Activated naive CD8-positive, alpha-beta T cell treated with anti-CD3 and anti-CD28 coated beads for 36 hours (primary cell): ENCODE data around the gene GNG7. TPM values are rescaled to one million over a fixed set of nuclear protein-coding genes. Genes with fewer than 3 reads are reported as not detected.

Source experiments
- DNase-seq: peaks from one replicate; pipeline ENCODE4 v3.0.0; 2021
- H3K27ac Mint-ChIP-seq: one replicate; pipeline ENCODE4 v1.8.0; 2022; ENCODE audit warnings: mild to moderate bottlenecking, moderate library complexity, mixed read lengths
- H3K27me3 Mint-ChIP-seq: one replicate; pipeline ENCODE4 v1.8.0; 2022; ENCODE audit warnings: mild to moderate bottlenecking, mixed read lengths
- H3K36me3 Mint-ChIP-seq: one replicate; pipeline ENCODE4 v1.8.0; 2021; ENCODE audit warnings: mild to moderate bottlenecking, mixed read lengths
- H3K4me1 Mint-ChIP-seq: one replicate; pipeline ENCODE4 v1.8.0; 2021; ENCODE audit warnings: mixed read lengths
- H3K4me3 Mint-ChIP-seq: one replicate; pipeline ENCODE4 v1.8.0; 2022; ENCODE audit warnings: mild to moderate bottlenecking, moderate library complexity, mixed read lengths
- H3K9me3 Mint-ChIP-seq: one replicate; pipeline ENCODE4 v1.8.0; 2022; ENCODE audit warnings: mixed read lengths
- total RNA-seq, 2 experiments: library from RNA; stranded (reverse); gene quantifications; one replicate each; pipeline ENCODE4 v1.2.3, GENCODE V29; 2021

The GNG7 gene
- total RNA-seq, 2 experiments from 2014 or later: 0.36 to 0.45 TPM

DNA sequence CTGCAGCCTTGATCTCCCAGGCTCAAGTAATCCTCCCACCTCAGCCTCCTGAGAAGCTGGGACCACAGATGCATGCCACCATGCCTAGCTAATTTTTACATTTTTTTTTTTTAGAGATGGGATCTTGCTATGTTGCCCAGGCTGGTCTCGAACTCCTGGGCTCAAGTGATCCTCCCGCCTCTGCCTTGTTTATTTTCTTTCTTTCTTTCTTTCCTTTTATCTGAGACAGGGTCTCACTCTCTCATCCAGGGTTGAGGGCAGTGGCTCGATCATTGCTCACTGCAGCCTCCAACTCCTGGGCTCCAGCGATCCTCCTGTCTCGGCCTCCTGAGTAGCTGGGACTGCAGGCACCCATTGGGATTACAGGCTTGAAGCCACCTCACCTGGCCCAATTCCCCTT, 3.8 kb upstream of the GNG7 start:
- H3K27me3 Mint-ChIP-seq: no peaks in the 10 kb centered on the region
- H3K27ac Mint-ChIP-seq: no peak overlapping the region
- DNase-seq: no peak
- H3K4me3 Mint-ChIP-seq: no peak overlapping the region
- H3K4me1 Mint-ChIP-seq: peaks cover 13% of the 10 kb centered on the region
- H3K36me3 Mint-ChIP-seq: no peaks in the 10 kb centered on the region
- no peaks in the 10 kb centered on the region for H3K9me3 Mint-ChIP-seq

DNA sequence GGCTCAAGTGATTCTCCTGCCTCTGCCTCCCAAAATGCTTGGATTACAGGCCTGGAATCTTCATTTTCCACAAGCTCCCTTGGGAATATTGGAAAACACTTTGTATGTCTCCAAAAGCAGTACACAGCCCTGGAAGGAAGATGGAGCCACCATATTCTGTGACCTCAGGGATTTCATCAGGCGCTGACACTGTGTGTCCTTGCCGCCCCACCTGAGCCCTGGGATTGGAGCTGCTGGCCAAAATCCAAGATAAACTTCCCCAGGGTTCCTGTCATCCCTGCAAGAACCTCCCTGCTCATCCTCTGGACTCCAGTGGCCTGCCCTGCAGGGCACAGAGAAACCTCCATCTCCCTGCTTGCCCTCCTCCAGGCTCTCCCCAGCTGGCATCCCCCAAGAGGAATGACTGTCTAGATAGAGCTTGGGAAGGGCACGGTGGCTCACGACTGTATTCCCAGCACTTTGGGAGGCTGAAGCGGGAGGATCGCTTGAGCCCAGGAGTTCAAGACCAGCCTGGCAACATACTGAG, 1.3 kb upstream of the GNG7 start:
- no peak overlapping the region for H3K27ac Mint-ChIP-seq
- no peak for DNase-seq
- no peak overlapping the region for H3K4me3 Mint-ChIP-seq
- H3K4me1 Mint-ChIP-seq: peaks cover 23% of the 10 kb centered on the region
- H3K27me3 Mint-ChIP-seq: no peaks in the 10 kb centered on the region
- H3K36me3 Mint-ChIP-seq: no peaks in the 10 kb centered on the region
- H3K9me3 Mint-ChIP-seq: no peaks in the 10 kb centered on the region

DNA sequence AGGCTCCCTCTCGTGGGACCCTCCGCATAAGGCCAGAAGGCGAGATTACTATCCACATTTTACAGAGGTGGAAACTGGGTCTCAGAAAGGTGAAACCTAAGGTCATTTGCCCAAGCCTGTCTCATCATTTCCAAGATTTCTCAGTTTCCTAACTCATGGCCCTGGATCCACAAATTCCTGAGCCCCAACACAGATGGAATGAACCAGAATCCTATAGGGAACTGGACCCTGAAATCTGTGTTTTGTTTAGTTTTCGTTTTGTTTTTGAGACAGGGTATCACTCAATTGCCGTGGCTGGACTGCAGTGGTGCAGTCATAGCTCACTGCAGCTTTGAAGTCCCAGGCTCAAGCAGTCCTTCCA, 563 bp upstream of the GNG7 start:
- Mint-ChIP-seq H3K27me3 (no peaks in the 10 kb centered on the region), H3K27ac (peak overlapping the region; percentile 58), H3K4me3 (peak overlapping the region; percentile 66), H3K9me3 (no peaks in the 10 kb centered on the region), H3K36me3 (no peaks in the 10 kb centered on the region), H3K4me1 (peaks cover 28% of the 10 kb centered on the region)
- DNase-seq: no peak

DNA sequence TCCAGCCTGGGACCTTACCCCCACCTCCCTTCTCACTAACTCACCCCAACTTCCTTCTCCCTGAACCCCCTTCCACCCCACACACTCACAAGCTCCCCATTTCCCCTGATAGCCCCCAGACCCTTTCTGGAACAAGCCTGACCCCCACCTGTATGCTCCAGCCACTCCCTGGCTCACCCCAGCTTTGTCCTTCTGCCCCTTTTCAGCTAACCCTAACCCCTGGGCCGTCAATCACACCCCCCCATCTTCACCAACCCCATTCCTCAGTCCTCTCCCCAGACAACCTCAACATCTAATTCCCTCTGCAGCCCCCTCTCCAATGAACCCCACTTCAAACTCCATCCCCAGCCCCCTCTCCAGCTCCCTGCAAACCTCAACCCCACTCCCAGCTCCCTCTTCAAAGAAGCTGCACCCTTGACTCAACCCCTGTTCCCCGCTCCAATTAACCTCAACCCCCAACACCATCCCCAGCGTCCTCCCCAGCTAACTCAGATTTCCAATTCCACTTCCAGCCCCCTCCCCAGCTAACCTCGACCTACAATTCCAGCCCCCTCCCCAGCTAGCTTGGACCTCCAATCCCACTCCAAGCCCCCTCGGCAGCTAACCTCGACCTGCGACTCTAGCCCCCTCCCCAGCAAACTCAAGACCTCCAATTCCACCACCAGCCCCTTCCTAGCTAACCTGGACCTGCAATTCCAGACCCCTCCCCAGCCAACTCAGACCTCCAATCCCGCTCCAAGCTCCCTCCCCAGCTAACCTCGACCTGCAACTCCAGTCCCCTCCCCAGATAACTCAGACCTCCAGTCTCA, 929 bp downstream of the GNG7 start:
- H3K27ac Mint-ChIP-seq: no peak overlapping the region
- peaks cover 28% of the 10 kb centered on the region for H3K4me1 Mint-ChIP-seq
- H3K36me3 Mint-ChIP-seq: no peaks in the 10 kb centered on the region
- no peaks in the 10 kb centered on the region for H3K9me3 Mint-ChIP-seq
- H3K27me3 Mint-ChIP-seq: no peaks in the 10 kb centered on the region
- no peak for DNase-seq
- H3K4me3 Mint-ChIP-seq: peak overlapping the region; percentile 63

DNA sequence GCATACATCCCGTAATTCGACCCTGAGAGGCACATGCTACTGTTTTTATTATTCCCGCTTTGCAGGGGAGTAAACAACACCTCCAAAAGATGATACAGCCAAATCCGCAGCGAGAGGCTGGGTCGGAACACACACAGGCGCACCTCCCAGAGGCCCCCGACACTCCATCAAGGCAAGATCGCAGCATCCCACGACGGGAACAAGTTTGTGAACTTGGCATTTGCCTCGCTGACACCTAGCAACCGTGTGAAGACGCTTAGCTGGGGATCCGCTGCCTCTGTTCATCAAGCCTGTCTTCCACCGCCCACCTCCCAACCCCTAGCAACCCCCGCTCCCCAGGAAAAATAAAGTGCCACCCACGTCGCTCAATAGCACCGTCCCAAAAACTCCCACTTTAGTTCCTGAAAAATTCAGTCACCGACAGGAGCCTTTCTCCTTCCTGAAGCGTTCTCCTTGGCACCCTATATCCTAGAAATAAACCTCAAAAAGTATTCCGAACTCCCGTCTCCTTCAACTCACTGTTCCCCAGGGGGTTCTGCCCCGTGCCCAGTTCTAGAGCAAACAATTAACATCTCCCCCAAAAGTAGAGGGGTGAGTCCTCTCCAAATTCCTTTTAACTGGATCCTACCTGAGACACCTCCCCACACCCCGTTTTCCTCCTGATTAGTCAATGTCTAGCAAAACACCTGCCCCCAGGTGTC, 1.7 kb downstream of the GNG7 start:
- no peak for DNase-seq
- Mint-ChIP-seq H3K27me3 (no peaks in the 10 kb centered on the region), H3K4me1 (peaks cover 28% of the 10 kb centered on the region), H3K36me3 (no peaks in the 10 kb centered on the region), H3K4me3 (no peak overlapping the region), H3K9me3 (no peaks in the 10 kb centered on the region), H3K27ac (no peak overlapping the region)

DNA sequence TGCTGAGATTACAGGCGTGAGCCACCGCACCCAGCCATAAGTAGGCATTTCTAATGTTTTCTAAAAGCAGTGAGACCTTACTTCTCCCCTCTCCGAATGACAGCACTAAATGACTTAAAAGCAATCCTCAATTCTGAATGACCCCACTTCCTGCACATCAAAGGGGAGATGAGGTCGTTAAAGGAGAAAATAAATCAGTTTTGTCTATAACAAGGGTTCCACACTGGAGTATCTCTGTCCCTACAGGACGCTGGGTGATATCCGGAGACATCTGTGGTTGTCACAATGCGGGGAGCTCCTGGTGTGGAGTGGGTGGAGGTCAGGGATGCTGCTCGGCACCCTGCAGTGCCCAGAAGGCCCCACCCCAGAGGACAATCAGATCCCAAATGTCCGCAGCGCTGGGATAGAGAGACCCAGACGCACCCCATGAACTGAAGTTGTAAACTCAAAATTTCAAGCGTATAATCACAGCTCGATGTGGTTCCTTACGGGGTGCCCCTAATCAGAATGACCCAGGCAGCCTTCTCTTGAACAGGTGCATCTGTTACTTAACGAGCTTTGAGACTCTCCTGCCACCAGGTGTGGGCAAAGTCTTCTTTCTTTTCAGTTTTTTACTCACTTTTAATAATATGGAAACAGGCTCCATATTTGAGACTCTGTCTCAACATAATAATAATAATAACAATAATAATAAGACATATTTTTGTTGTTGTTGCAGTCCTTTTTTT, 2.9 kb downstream of the GNG7 start:
- DNase-seq: no peak
- H3K9me3 Mint-ChIP-seq: no peaks in the 10 kb centered on the region
- H3K27ac Mint-ChIP-seq: no peak overlapping the region
- H3K4me3 Mint-ChIP-seq: no peak overlapping the region
- H3K27me3 Mint-ChIP-seq: no peaks in the 10 kb centered on the region
- peaks cover 28% of the 10 kb centered on the region for H3K4me1 Mint-ChIP-seq
- no peaks in the 10 kb centered on the region for H3K36me3 Mint-ChIP-seq

DNA sequence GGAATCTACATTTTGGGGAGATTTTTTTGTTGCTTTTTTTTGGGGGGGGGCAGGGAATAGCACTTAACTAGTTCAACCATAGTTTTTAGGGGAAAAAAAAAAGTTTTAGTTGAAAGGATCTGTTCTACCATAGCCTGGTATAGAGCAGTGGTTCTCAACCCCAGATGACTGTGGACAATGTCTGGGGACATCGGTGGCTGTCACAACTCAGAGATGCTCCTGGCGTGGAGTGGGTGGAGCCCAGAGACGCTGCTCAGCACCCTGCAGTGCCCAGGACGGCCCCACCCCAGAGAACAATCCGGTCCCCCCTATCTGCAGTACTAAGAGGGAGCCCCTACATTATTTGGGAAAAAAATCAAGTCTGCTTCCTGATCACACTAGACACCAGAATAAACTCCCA, 8.3 kb downstream of the GNG7 start:
- DNase-seq: no peak
- Mint-ChIP-seq H3K4me1 (peaks cover 9% of the 10 kb centered on the region), H3K9me3 (no peaks in the 10 kb centered on the region), H3K27me3 (no peaks in the 10 kb centered on the region), H3K27ac (no peak overlapping the region), H3K36me3 (no peaks in the 10 kb centered on the region), H3K4me3 (no peak overlapping the region)

DNA sequence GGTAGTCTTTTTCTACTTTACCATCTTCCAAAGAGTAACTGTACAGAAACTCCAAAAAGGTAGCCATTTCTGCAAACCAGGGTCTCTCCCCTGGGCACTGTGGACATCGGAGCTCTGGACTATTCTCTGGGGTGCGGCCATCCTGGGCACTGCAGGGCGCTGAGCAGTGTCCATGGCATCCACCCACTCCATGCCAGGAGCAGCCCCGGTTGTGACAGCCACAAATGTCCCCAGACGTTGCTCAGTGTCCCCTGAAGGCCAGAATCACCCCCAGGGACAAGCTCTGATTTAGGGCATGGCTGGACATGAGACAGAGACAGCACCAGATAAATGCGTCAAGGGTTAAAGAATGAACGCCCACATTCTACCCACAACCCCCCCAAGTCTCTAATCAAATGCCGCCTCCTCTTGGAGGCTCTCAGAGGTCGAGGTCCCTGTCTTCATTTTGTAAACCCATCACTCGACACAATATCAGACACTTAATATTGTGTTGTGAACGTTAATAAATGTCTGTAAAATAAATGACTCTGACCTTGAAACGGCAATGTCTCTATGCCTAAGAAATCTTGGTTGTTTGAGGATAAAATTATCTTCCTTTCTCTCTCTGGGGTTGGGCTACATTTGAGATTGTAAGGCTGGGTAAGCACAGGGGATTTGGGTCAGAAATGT, 8.9 kb downstream of the GNG7 start:
- DNase-seq: no peak
- no peaks in the 10 kb centered on the region for H3K36me3 Mint-ChIP-seq
- H3K4me3 Mint-ChIP-seq: no peak overlapping the region
- no peaks in the 10 kb centered on the region for H3K27me3 Mint-ChIP-seq
- H3K4me1 Mint-ChIP-seq: peaks cover 4% of the 10 kb centered on the region
- no peaks in the 10 kb centered on the region for H3K9me3 Mint-ChIP-seq
- no peak overlapping the region for H3K27ac Mint-ChIP-seq

DNA sequence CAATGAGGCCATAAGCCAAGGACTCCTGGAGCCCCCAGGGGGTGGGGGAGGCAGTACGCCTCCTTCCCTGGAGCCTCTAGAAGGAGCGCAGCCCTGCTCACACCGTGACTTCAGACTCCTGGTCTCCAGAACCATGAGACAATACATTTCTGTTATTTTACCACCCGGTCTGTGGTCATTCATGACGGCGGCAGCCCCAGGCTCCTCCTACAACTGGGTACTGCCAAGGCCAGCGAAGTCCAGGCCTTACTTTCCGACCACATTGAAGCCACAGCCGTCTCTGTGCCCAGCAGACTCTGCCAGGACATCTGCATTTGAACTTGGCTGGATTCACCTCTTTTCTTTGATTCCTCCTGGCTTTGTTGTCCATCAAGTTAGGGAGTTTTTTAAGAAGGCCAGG, 10.5 kb downstream of the GNG7 start:
- no peaks in the 10 kb centered on the region for H3K36me3 Mint-ChIP-seq
- H3K4me1 Mint-ChIP-seq: no peaks in the 10 kb centered on the region
- H3K27ac Mint-ChIP-seq: no peak overlapping the region
- H3K27me3 Mint-ChIP-seq: no peaks in the 10 kb centered on the region
- no peak overlapping the region for H3K4me3 Mint-ChIP-seq
- no peak for DNase-seq
- no peaks in the 10 kb centered on the region for H3K9me3 Mint-ChIP-seq

DNA sequence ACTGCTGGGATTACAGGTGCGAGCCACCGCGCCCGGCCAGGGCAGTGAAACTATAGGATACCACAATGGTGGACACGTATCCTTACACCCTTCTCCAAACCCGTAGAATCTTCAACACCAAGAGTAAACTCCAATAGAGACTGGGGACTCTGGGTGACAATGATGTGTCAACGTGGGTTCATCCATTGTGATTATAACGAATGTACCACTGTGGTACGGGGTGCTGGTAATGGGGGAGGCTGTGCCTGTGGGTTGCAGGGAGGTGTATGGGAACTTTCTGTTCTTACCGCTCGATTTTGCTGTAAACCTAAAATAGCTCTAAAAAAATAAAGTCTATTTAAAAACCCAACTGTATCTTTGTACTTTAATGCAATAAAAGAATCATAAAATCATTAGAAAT, 11.6 kb downstream of the GNG7 start:
- H3K4me1 Mint-ChIP-seq: no peaks in the 10 kb centered on the region
- H3K27me3 Mint-ChIP-seq: no peaks in the 10 kb centered on the region
- no peak for DNase-seq
- H3K9me3 Mint-ChIP-seq: no peaks in the 10 kb centered on the region
- H3K36me3 Mint-ChIP-seq: no peaks in the 10 kb centered on the region
- no peak overlapping the region for H3K27ac Mint-ChIP-seq
- H3K4me3 Mint-ChIP-seq: no peak overlapping the region

DNA sequence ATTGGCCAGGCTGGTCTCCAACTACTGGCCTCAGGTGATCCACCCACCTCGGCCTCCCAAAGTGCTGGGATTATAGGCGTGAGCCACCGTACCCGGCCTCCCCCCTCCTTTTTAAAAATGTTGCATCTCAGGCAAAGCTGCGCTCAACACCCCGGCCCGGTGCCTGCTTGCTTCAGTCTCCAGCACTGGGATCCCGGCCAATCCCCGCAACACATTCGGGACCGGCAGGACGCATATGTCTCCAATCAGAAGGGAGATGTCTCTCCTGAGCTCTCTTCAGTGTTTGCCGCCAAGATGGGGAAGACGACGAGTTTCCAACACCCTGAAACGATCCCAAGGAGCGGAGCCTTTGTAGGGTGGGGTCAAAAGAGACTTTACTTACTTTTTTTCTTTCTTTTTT, 16.1 kb downstream of the GNG7 start:
- Mint-ChIP-seq H3K27ac (no peak overlapping the region), H3K36me3 (no peaks in the 10 kb centered on the region), H3K4me3 (no peak overlapping the region), H3K9me3 (no peaks in the 10 kb centered on the region), H3K4me1 (no peaks in the 10 kb centered on the region), H3K27me3 (no peaks in the 10 kb centered on the region)
- DNase-seq: no peak

DNA sequence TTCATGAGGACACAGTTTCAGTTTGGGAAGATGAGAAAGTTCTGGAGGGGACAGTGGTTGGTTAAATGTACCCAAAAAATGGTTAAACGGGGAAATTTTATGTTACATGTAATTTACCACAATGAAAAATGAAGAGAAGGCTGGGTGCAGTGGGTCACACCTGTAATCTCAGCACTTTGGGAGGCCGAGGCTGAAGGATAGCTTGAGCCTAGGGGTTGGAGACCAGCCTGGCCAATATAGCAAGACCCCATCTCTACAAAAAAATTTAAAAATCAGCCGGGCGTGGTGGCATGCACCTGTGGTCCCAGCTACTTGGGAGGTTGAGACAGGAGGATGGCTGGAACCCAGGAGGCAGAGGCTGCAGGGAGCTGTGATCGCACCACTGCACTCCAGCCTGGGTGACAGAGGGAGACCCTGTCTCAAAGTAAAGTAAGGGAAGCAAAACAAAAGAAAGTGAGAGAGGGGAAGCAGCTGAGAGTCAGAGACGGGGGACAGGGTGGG, 17.2 kb downstream of the GNG7 start:
- no peak for DNase-seq
- Mint-ChIP-seq H3K36me3 (no peaks in the 10 kb centered on the region), H3K9me3 (no peaks in the 10 kb centered on the region), H3K27ac (no peak overlapping the region), H3K27me3 (no peaks in the 10 kb centered on the region), H3K4me1 (no peaks in the 10 kb centered on the region), H3K4me3 (no peak overlapping the region)

DNA sequence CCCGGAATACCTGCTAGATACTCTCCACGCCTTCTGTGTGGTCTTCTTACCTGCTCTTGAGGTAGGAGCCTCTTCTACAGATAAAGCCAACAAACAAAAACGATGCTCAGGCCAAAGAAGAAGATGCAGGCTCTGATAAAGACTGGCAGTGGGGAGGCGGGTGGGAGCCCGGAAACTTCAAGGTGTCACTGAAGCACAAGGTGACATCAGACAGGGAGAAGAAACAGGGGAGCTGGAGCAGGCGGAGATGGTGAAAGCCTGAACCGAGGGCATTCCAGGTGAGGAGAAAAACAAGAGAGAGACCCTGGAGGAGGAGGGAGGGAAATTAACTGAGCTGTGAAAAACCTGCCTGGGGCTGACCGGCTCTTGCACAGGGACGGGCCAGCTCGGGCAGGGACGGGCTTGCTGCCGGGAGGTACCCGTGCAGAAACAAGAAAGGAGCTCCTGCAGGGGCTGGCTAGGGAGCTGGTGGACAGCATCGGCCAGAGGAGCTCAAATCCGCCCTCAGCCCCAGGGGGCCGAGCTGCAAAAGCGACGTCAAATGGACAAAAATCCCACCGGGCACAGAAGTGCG, 19.0 kb downstream of the GNG7 start:
- no peaks in the 10 kb centered on the region for H3K27me3 Mint-ChIP-seq
- no peaks in the 10 kb centered on the region for H3K9me3 Mint-ChIP-seq

DNA sequence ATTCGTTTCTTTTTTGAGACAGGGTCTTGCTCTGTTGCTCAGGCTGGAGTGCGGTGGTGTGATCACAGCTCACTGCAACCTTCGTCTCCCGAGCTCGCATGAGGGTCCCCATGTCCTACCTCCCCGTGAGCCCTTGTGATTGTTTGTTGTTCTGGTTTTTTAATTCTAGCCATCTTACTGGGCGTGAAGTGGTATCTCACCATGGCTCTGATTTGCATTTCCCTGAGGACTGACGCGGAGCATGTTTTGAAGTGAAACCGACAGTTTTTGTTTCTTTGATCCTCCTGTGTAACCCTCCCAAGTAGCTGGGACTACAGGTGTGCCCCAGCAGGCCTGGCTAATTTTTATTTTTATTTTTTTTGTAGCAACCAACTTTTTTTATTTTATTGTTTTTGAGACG, 21.7 kb downstream of the GNG7 start:
- Mint-ChIP-seq H3K27ac (no peak overlapping the region), H3K4me1 (no peaks in the 10 kb centered on the region), H3K9me3 (no peaks in the 10 kb centered on the region), H3K4me3 (no peak overlapping the region), H3K27me3 (no peaks in the 10 kb centered on the region), H3K36me3 (peaks cover 4% of the 10 kb centered on the region)
- DNase-seq: no peak

More for the DNA sequence above, 19.0 kb downstream of the GNG7 start:
- no peak for DNase-seq
- Mint-ChIP-seq H3K4me1 (no peaks in the 10 kb centered on the region), H3K4me3 (no peak overlapping the region), H3K27ac (no peak overlapping the region), H3K36me3 (no peaks in the 10 kb centered on the region)
